OCI-LY7 (cell line): Measurements from ENCODE around the gene GNG13. TPM values are rescaled to one million over a fixed set of nuclear protein-coding genes. Genes with fewer than 3 reads are reported as not detected.

Experiments used
- BruUV-seq: library from RNA; stranded (reverse); fragments of 400-500 nt; replicated peaks from 2 replicates; lab custom pipeline; 2021; lab: Mats Ljungman, UMichigan
- CTCF ChIA-PET: fragments of 300-600 bp; sonication (Branson Sonifier 250); formaldehyde crosslinking; loops from one replicate; lab custom pipeline; 2022; ENCODE audit warnings: antibody characterized with exemption; ENCODE audit not compliant: unreplicated experiment; lab: Charles Lee
- POLR2A ChIA-PET: fragments of 300-600 bp; sonication (Branson Sonifier 250); formaldehyde crosslinking; loops from one replicate; lab custom pipeline; 2022; ENCODE audit warnings: antibody characterized with exemption; lab: Charles Lee
- DNase-seq: peaks from one replicate; pipeline ENCODE4 v3.0.0-alpha.2; 2015; ENCODE audit warnings: low spot score
- H2AFZ ChIP-seq: fragments of 200-600 bp; sonication (generic), shearing (Covaris generic); 2 replicates; pipeline ENCODE4 v1.6.1; 2014; ENCODE audit warnings: mild to moderate bottlenecking, antibody characterized with exemption, low read length, moderate library complexity
- H3K27ac ChIP-seq: fragments of 200-600 bp; sonication (generic); 2 replicates; pipeline ENCODE4 v1.5.1; 2014; ENCODE audit warnings: mixed run types, low read depth, mild to moderate bottlenecking, moderate library complexity, low read length, inconsistent platforms; ENCODE audit not compliant: poor library complexity, severe bottlenecking
- H3K36me3 ChIP-seq: fragments of 200-600 bp; sonication (generic); 2 replicates; pipeline ENCODE4 v1.6.1; 2014; ENCODE audit warnings: mild to moderate bottlenecking, antibody characterized with exemption, low read length, moderate library complexity, mixed read lengths; ENCODE audit not compliant: insufficient read depth
- H3K4me1 ChIP-seq: fragments of 200-600 bp; sonication (generic); 2 replicates; pipeline ENCODE4 v1.5.1; 2014; ENCODE audit warnings: mild to moderate bottlenecking, low read length; ENCODE audit not compliant: insufficient read depth, poor library complexity, severe bottlenecking
- H3K4me2 ChIP-seq: fragments of 200-600 bp; sonication (generic); 2 replicates; pipeline ENCODE4 v1.6.1; 2014; ENCODE audit warnings: mild to moderate bottlenecking, low read length
- H3K4me3 ChIP-seq: fragments of 200-600 bp; sonication (generic); 2 replicates; pipeline ENCODE4 v1.5.1; 2014; ENCODE audit warnings: mild to moderate bottlenecking, low read depth, low read length; ENCODE audit not compliant: poor library complexity, severe bottlenecking
- H3K79me2 ChIP-seq: fragments of 200-600 bp; sonication (generic); 2 replicates; pipeline ENCODE4 v1.6.1; 2016; ENCODE audit warnings: low read depth, mild to moderate bottlenecking, low read length, moderate library complexity, mixed read lengths; ENCODE audit not compliant: insufficient read depth
- H3K9me2 ChIP-seq: fragments of 200-600 bp; sonication (generic); 2 replicates; pipeline ENCODE4 v1.6.1; 2016; ENCODE audit warnings: mild to moderate bottlenecking, low read length, mixed read lengths; ENCODE audit not compliant: insufficient read depth
- H3K9me3 ChIP-seq: fragments of 200-600 bp; sonication (generic); 2 replicates; pipeline ENCODE4 v1.6.1; 2014; ENCODE audit warnings: mild to moderate bottlenecking, mixed run types, low read length, mixed read lengths
- H4K20me1 ChIP-seq: fragments of 200-600 bp; sonication (generic); 2 replicates; pipeline ENCODE4 v1.6.1; 2014; ENCODE audit warnings: mild to moderate bottlenecking, antibody characterized with exemption, low read length, moderate library complexity, mixed read lengths; ENCODE audit not compliant: insufficient read depth
- EZH2phosphoT487 ChIP-seq: fragments of 200-600 bp; sonication (generic); IDR thresholded peaks from 2 replicates; pipeline ENCODE4 v1.6.1; 2018; ENCODE audit warnings: low read depth, borderline replicate concordance, mild to moderate bottlenecking, mixed run types, antibody characterized with exemption, low read length, moderate library complexity, mixed read lengths
- intact Hi-C: fragments of 100-400 bp; cut with micrococcal nuclease; formaldehyde crosslinking; loops from one replicate; pipeline ENCODE4 v1.10.0; 2022; ENCODE audit not compliant: unreplicated experiment
- total RNA-seq, 2 experiments: library from RNA; depleted of rRNA in 1 of 2; stranded (reverse); fragments of >200 nt in 1 of 2; shearing (Covaris generic) in 1 of 2; gene quantifications; 2 replicates each; pipeline ENCODE4 v1.2.3, GENCODE V29; 2014 to 2022
- TF ChIP-seq, protein P1 (sequence below): fragments of 200-600 bp; sonication (generic); conservative IDR thresholded peaks from 2 replicates; pipeline ENCODE4 v1.5.1; 2014; ENCODE audit warnings: mild to moderate bottlenecking, antibody characterized with exemption, low read length, moderate library complexity, mixed read lengths

The GNG13 gene
- total RNA-seq, 2 experiments from 2014 or later, result not detected

DNA sequence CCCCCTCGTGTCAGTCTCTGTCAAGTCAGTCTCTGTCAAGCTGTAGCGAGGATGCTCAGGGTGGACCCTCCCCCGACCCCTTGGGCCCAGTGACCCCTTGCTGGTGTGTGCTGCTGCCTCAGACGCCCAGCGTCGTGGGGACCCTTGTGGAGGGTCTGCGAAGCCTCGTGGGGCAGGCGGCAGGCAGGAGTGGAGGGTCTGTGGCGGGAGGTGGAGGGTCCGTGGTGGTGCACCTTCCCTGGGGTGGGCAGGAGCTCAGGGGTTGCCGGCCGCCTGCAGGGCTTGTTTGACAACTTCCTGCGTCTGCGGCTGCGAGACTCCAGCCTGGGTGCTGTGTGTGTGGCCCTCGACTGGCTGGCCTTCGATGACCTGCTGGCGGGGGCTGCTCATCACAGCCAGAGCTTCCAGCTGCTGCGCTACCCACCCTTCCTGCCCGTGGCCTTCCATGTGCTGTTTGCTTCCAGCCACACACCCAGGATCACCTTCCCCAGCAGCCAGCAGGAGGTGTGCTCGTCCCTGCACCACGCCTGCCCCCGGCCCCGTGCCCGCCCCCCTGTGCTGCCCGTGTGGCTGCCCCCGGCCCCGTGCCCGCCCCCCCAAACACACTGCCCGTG lies 5.6 kb downstream of the GNG13 start:
- H2AFZ ChIP-seq, result no peak overlapping the region
- TF ChIP-seq EZH2phosphoT487, result no peak
- TF ChIP-seq, protein P1, sequence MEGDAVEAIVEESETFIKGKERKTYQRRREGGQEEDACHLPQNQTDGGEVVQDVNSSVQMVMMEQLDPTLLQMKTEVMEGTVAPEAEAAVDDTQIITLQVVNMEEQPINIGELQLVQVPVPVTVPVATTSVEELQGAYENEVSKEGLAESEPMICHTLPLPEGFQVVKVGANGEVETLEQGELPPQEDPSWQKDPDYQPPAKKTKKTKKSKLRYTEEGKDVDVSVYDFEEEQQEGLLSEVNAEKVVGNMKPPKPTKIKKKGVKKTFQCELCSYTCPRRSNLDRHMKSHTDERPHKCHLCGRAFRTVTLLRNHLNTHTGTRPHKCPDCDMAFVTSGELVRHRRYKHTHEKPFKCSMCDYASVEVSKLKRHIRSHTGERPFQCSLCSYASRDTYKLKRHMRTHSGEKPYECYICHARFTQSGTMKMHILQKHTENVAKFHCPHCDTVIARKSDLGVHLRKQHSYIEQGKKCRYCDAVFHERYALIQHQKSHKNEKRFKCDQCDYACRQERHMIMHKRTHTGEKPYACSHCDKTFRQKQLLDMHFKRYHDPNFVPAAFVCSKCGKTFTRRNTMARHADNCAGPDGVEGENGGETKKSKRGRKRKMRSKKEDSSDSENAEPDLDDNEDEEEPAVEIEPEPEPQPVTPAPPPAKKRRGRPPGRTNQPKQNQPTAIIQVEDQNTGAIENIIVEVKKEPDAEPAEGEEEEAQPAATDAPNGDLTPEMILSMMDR, result no peak
- no peaks in the 10 kb centered on the region for H4K20me1 ChIP-seq
- intact Hi-C loops, result no loop called here
- H3K9me3 ChIP-seq, result no peaks in the 10 kb centered on the region
- BruUV-seq, result no TSS peak
- ChIA-PET CTCF (no interaction called here), POLR2A (no interaction called here)
- H3K79me2 ChIP-seq, result no peaks in the 10 kb centered on the region
- no peak overlapping the region for H3K27ac ChIP-seq
- H3K4me2 ChIP-seq, result no peak overlapping the region
- no peak overlapping the region for H3K4me3 ChIP-seq
- no peaks in the 10 kb centered on the region for H3K9me2 ChIP-seq
- peaks cover 67% of the 10 kb centered on the region for H3K36me3 ChIP-seq
- DNase-seq, result no peak
- peaks cover 6% of the 10 kb centered on the region for H3K4me1 ChIP-seq

GRCh38 chr16:794091-794822 lies 6.3 kb downstream of the GNG13 start:
- DNase-seq, result no peak
- ChIA-PET POLR2A (no interaction called here), CTCF (no interaction called here)
- Histone ChIP-seq H3K9me3 (no peaks in the 10 kb centered on the region), H3K27ac (no peak overlapping the region), H3K36me3 (peaks cover 74% of the 10 kb centered on the region), H3K4me3 (no peak overlapping the region), H3K9me2 (no peaks in the 10 kb centered on the region), H2AFZ (no peak overlapping the region), H3K4me2 (no peak overlapping the region), H3K79me2 (peaks cover 4% of the 10 kb centered on the region), H3K4me1 (peaks cover 11% of the 10 kb centered on the region), H4K20me1 (no peaks in the 10 kb centered on the region)
- intact Hi-C loops, result no loop called here
- TF ChIP-seq, protein P1, result no peak
- TF ChIP-seq EZH2phosphoT487, result no peak
- BruUV-seq, result no TSS peak

GRCh38 chr16:793414-793813 lies 7.1 kb downstream of the GNG13 start:
- Histone ChIP-seq H4K20me1 (no peaks in the 10 kb centered on the region), H3K36me3 (peaks cover 71% of the 10 kb centered on the region), H2AFZ (no peak overlapping the region), H3K27ac (no peak overlapping the region), H3K4me2 (no peak overlapping the region), H3K79me2 (peaks cover 12% of the 10 kb centered on the region), H3K9me3 (no peaks in the 10 kb centered on the region), H3K4me3 (no peak overlapping the region), H3K9me2 (no peaks in the 10 kb centered on the region), H3K4me1 (peaks cover 11% of the 10 kb centered on the region)
- BruUV-seq, result no TSS peak
- no peak for DNase-seq
- TF ChIP-seq, protein P1, result no peak
- TF ChIP-seq EZH2phosphoT487, result no peak
- POLR2A ChIA-PET, result no interaction called here
- intact Hi-C loops, result no loop called here
- CTCF ChIA-PET, result no interaction called here
